CD14-positive monocyte (primary cell): ENCODE data around the gene VCAM1. TPM values are rescaled to one million over a fixed set of nuclear protein-coding genes. Genes with fewer than 3 reads are reported as not detected.

Experiments used
- DNase-seq, 3 donors: peaks; one replicate each; pipeline ENCODE4 v3.0.0-alpha.2; 2011 to 2022
- H2AFZ ChIP-seq: 2 replicates; pipeline ENCODE4 v1.6.0; 2012; ENCODE audit warnings: mild to moderate bottlenecking, low read depth, low read length, inconsistent platforms; ENCODE audit not compliant: insufficient read depth, poor library complexity, severe bottlenecking
- H3K27ac ChIP-seq, 2 donors: 1 replicate in 1 of 2; 2 replicates in 1 of 2; pipeline ENCODE4 v1.5.1; 2012 to 2013; ENCODE audit warnings: low read length in 2 of 2, control low read depth in 1 of 2, inconsistent platforms in 1 of 2, low read depth in 1 of 2, mild to moderate bottlenecking in 1 of 2
- H3K27me3 ChIP-seq, 2 donors: one replicate each; pipeline versions ENCODE4 v1.6.0 to v1.6.1; 2011 to 2013; ENCODE audit warnings: low read length in 2 of 2; ENCODE audit not compliant: control insufficient read depth in 2 of 2, insufficient read depth in 2 of 2
- H3K36me3 ChIP-seq, 2 donors: replicated peaks in 1 of 2; 1 replicate in 1 of 2; 2 replicates in 1 of 2; pipeline versions ENCODE4 v1.5.1 to v1.6.1; 2012 to 2013; ENCODE audit warnings: low read length in 2 of 2, control low read depth in 1 of 2, inconsistent platforms in 1 of 2, mild to moderate bottlenecking in 1 of 2; ENCODE audit not compliant: insufficient read depth in 2 of 2, control insufficient read depth in 1 of 2
- H3K4me1 ChIP-seq, 2 donors: 1 replicate in 1 of 2; 2 replicates in 1 of 2; pipeline versions ENCODE4 v1.5.1 to v1.6.1; 2012 to 2013; ENCODE audit warnings: low read length in 2 of 2, control low read depth in 1 of 2, inconsistent platforms in 1 of 2, mild to moderate bottlenecking in 1 of 2, moderate library complexity in 1 of 2; ENCODE audit not compliant: insufficient read depth in 2 of 2, control insufficient read depth in 1 of 2
- H3K4me2 ChIP-seq: replicated peaks from 2 replicates; pipeline ENCODE3; 2012; ENCODE audit warnings: low read length, moderate library complexity, mild to moderate bottlenecking; ENCODE audit not compliant: poor library complexity, severe bottlenecking; ENCODE audit errors: extremely low read depth
- H3K4me3 ChIP-seq, 3 experiments: fragments of 200-600 bp in 1 of 3; sonication (generic) in 1 of 3; replicated peaks in 1 of 3; 1 replicate in 2 of 3; 2 replicates in 1 of 3; pipeline ENCODE4 v1.5.1; 2011 to 2013; ENCODE audit warnings: low read length in 3 of 3, mild to moderate bottlenecking in 3 of 3, control low read depth in 2 of 3, low read depth in 2 of 3, inconsistent platforms in 1 of 3, moderate library complexity in 1 of 3
- H3K79me2 ChIP-seq: 2 replicates; pipeline ENCODE4 v1.6.0; 2012; ENCODE audit warnings: mild to moderate bottlenecking, control low read depth, inconsistent platforms, low read length, moderate library complexity; ENCODE audit not compliant: insufficient read depth
- H3K9ac ChIP-seq: 2 replicates; pipeline ENCODE4 v1.6.0; 2017; ENCODE audit warnings: low read length, mild to moderate bottlenecking; ENCODE audit not compliant: insufficient read depth, poor library complexity, severe bottlenecking
- H3K9me3 ChIP-seq, 2 donors: replicated peaks in 1 of 2; 1 replicate in 1 of 2; 2 replicates in 1 of 2; pipeline versions ENCODE4 v1.5.1 to v1.6.1; 2012 to 2013; ENCODE audit warnings: low read length in 2 of 2, control low read depth in 1 of 2; ENCODE audit not compliant: control insufficient read depth in 1 of 2, insufficient read depth in 1 of 2
- H4K20me1 ChIP-seq: 2 replicates; pipeline ENCODE4 v1.6.0; 2012; ENCODE audit warnings: mild to moderate bottlenecking, low read length, control low read depth, moderate library complexity; ENCODE audit not compliant: insufficient read depth
- H3K27ac Mint-ChIP-seq, 7 donors: one replicate each; pipeline ENCODE4 v1.8.0; 2020; ENCODE audit warnings: mild to moderate bottlenecking in 7 of 7, mixed read lengths in 7 of 7, moderate library complexity in 6 of 7, inconsistent platforms in 2 of 7
- H3K27me3 Mint-ChIP-seq, 3 donors: one replicate each; pipeline ENCODE4 v1.8.0; 2021 to 2022; ENCODE audit warnings: low read depth in 3 of 3, mild to moderate bottlenecking in 3 of 3, mixed read lengths in 3 of 3, moderate library complexity in 3 of 3, inconsistent platforms in 1 of 3
- H3K36me3 Mint-ChIP-seq, 2 donors: one replicate each; pipeline ENCODE4 v1.8.0; 2020; ENCODE audit warnings: mixed read lengths in 2 of 2, inconsistent platforms in 1 of 2, mild to moderate bottlenecking in 1 of 2
- H3K4me1 Mint-ChIP-seq: one replicate; pipeline ENCODE4 v1.8.0; 2020; ENCODE audit warnings: mild to moderate bottlenecking, mixed read lengths
- H3K4me3 Mint-ChIP-seq, 2 donors: one replicate each; pipeline ENCODE4 v1.8.0; 2020; ENCODE audit warnings: mild to moderate bottlenecking in 2 of 2, mixed read lengths in 2 of 2, moderate library complexity in 1 of 2
- H3K9me3 Mint-ChIP-seq, 7 donors: one replicate each; pipeline ENCODE4 v1.8.0; 2020 to 2022; ENCODE audit warnings: mixed read lengths in 7 of 7, mild to moderate bottlenecking in 6 of 7, moderate library complexity in 6 of 7, inconsistent platforms in 2 of 7
- CTCF ChIP-seq: fragments of 200-600 bp; IDR thresholded peaks from one replicate; pipeline ENCODE4 v1.8.0; 2022; ENCODE audit warnings: antibody characterized with exemption, mild to moderate bottlenecking
- WGBS: methylation state at CpG from one replicate; pipeline ENCODE4 v1.1.5; 2013; ENCODE audit warnings: missing lambda C conversion rate; ENCODE audit not compliant: insufficient coverage; 5-methylcytosine and 5-hydroxymethylcytosine counted together
- intact Hi-C, 2 donors: fragments of 100-400 bp; cut with micrococcal nuclease; formaldehyde crosslinking; loops; one replicate each; pipeline versions ENCODE4 v1.15.0 to v1.15.1; 2023
- polyA plus RNA-seq, 3 donors: library from polyadenylated mRNA; depleted of rRNA in 1 of 3; unstranded in 2 of 3; stranded (reverse) in 1 of 3; fragments of 300-500 nt in 2 of 3; fragments of >200 nt in 1 of 3; fragmentation: Illumina TruSeq in 2 of 3; gene quantifications; 1 replicate in 2 of 3; 2 replicates in 1 of 3; pipeline ENCODE4 v1.2.3, GENCODE V29; 2012 to 2021

VCAM1 gene
- polyA plus RNA-seq, 3 donors, result not detected

- TF ChIP-seq CTCF, result no peak
- no peaks in the 10 kb centered on the region for H3K27me3 ChIP-seq
- intact Hi-C loops, result no loop called here
- H4K20me1 ChIP-seq, result no peaks in the 10 kb centered on the region
- Mint-ChIP-seq H3K9me3 (peaks cover 0 to 5% (median 0%) of the 10 kb centered on the region in 7 donors), H3K4me3 (no peak overlapping the region), H3K27me3 (peaks cover 0 to 2% (median 0%) of the 10 kb centered on the region in 3 donors), H3K36me3 (no peaks in the 10 kb centered on the region), H3K27ac (no peak overlapping the region), H3K4me1 (no peaks in the 10 kb centered on the region)
- no peak overlapping the region for H3K4me2 ChIP-seq
- H3K4me3 ChIP-seq, result no peak overlapping the region
- H2AFZ ChIP-seq, result no peak overlapping the region
- H3K36me3 ChIP-seq, result no peaks in the 10 kb centered on the region
- no peaks in the 10 kb centered on the region for H3K4me1 ChIP-seq
- no peak overlapping the region for H3K9ac ChIP-seq
- WGBS, result no CpG with 5 or more reads among the region's 6 CpGs
- no peaks in the 10 kb centered on the region for H3K79me2 ChIP-seq
- H3K27ac ChIP-seq, result no peak overlapping the region
- DNase-seq, result no peak
- no peaks in the 10 kb centered on the region for H3K9me3 ChIP-seq
These were observed 11.8 kb downstream of the VCAM1 start for GRCh38 chr1:100731309-100731708.

- Histone ChIP-seq H3K79me2 (no peaks in the 10 kb centered on the region), H3K27me3 (no peaks in the 10 kb centered on the region), H3K4me2 (no peak overlapping the region), H3K27ac (no peak overlapping the region), H4K20me1 (no peaks in the 10 kb centered on the region), H3K9ac (no peak overlapping the region), H3K36me3 (no peaks in the 10 kb centered on the region), H2AFZ (no peak overlapping the region), H3K9me3 (no peaks in the 10 kb centered on the region), H3K4me3 (no peak overlapping the region), H3K4me1 (no peaks in the 10 kb centered on the region)
- WGBS, result 89% methylated on average over 1 of the region's 1 CpG
- Mint-ChIP-seq H3K36me3 (no peaks in the 10 kb centered on the region), H3K27me3 (peaks cover 0 to 2% (median 0%) of the 10 kb centered on the region in 3 donors), H3K9me3 (peaks cover 0 to 5% (median 0%) of the 10 kb centered on the region in 7 donors), H3K4me1 (no peaks in the 10 kb centered on the region), H3K4me3 (no peak overlapping the region), H3K27ac (peak overlapping the region in 1 of 7 donors; percentile 76)
- no peak for DNase-seq
- no peak for TF ChIP-seq CTCF
- intact Hi-C loops, result no loop called here
These were observed 12.2 kb downstream of the VCAM1 start for GRCh38 chr1:100731758-100732157.
